Bronchial epithelial cell (primary cell): Measurements from ENCODE around the gene SLC39A11. TPM values are rescaled to one million over a fixed set of nuclear protein-coding genes. Genes with fewer than 3 reads are reported as not detected.

Experiments
- DNase-seq: peaks from one replicate; pipeline ENCODE4 v3.0.0-alpha.2; 2010; ENCODE audit warnings: low read depth
- FAIRE-seq: peaks from 2 replicates; lab custom pipeline; 2011; peaks lifted over from hg19 to GRCh38; lab: Jason Lieb, UNC
- H3K27me3 ChIP-seq: 2 replicates; pipeline ENCODE4 v1.5.1; 2011; ENCODE audit warnings: low read length; ENCODE audit not compliant: control insufficient read depth, insufficient read depth
- H3K36me3 ChIP-seq: 2 replicates; pipeline ENCODE4 v1.5.1; 2011; ENCODE audit warnings: low read length; ENCODE audit not compliant: control insufficient read depth, insufficient read depth
- H3K4me3 ChIP-seq: 2 replicates; pipeline ENCODE4 v1.5.1; 2011; ENCODE audit warnings: mild to moderate bottlenecking, low read depth, low read length, control low read depth
- total RNA-seq: library from RNA; depleted of rRNA; stranded (reverse); fragments of >200 nt; gene quantifications from 2 replicates; pipeline ENCODE4 v1.2.1, GENCODE V29; 2014
- TF ChIP-seq, protein P1 (sequence below): IDR thresholded peaks from 2 replicates; pipeline ENCODE4 v1.5.1; 2011; ENCODE audit warnings: mild to moderate bottlenecking, moderate library complexity, low read length, control low read depth, inconsistent platforms; ENCODE audit not compliant: insufficient read depth, severe bottlenecking

Gene SLC39A11
- total RNA-seq, 1 donor from 2014 or later: 23.4 TPM

DNA sequence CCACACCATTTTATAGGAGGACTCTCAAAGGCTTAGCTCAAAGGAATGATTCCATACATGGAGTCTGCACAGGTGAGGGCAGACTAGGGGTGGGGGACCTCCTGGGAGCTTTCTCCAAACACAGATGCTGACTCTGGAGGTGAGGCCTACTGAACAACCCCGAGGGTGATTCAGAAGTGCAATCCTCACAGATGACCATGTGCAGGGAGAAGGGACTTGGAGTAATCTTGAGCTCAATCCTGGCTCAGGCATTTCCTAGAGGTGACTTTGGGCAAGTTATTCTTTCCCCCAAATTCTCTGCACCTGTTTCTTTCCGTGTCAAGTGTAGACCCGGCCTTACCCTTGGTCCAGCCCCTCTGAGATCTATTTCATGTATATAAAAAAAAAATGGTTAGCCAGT is 401.5 kb downstream of the SLC39A11 start:
- FAIRE-seq: no peak
- DNase-seq: no peak
- Histone ChIP-seq H3K36me3 (no peaks in the 10 kb centered on the region), H3K27me3 (no peaks in the 10 kb centered on the region), H3K4me3 (no peak overlapping the region)
- TF ChIP-seq, protein P1, sequence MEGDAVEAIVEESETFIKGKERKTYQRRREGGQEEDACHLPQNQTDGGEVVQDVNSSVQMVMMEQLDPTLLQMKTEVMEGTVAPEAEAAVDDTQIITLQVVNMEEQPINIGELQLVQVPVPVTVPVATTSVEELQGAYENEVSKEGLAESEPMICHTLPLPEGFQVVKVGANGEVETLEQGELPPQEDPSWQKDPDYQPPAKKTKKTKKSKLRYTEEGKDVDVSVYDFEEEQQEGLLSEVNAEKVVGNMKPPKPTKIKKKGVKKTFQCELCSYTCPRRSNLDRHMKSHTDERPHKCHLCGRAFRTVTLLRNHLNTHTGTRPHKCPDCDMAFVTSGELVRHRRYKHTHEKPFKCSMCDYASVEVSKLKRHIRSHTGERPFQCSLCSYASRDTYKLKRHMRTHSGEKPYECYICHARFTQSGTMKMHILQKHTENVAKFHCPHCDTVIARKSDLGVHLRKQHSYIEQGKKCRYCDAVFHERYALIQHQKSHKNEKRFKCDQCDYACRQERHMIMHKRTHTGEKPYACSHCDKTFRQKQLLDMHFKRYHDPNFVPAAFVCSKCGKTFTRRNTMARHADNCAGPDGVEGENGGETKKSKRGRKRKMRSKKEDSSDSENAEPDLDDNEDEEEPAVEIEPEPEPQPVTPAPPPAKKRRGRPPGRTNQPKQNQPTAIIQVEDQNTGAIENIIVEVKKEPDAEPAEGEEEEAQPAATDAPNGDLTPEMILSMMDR: no peak

DNA sequence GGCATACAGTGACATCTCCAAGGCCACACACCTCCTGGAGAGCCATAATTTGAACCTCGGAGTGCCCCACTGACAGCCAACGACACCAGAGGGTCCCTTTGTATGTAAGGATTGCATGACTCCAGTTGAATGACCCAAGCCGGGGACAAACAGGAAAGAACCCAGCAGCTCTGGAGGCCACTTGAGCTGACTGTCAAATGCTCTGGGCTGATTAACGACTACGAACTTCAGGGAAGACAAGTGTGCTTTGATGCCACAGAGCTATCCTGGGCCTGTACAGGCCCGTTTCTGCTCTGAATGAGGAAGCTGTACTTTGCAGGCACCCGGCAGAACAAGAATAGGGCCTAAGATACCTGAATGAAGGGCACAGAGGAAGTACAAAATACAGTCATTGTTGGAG is 404.6 kb downstream of the SLC39A11 start:
- H3K36me3 ChIP-seq: no peaks in the 10 kb centered on the region
- H3K27me3 ChIP-seq: no peaks in the 10 kb centered on the region
- TF ChIP-seq, protein P1: no peak
- DNase-seq (peak; percentile 81), FAIRE-seq (no peak)
- no peak overlapping the region for H3K4me3 ChIP-seq

DNA sequence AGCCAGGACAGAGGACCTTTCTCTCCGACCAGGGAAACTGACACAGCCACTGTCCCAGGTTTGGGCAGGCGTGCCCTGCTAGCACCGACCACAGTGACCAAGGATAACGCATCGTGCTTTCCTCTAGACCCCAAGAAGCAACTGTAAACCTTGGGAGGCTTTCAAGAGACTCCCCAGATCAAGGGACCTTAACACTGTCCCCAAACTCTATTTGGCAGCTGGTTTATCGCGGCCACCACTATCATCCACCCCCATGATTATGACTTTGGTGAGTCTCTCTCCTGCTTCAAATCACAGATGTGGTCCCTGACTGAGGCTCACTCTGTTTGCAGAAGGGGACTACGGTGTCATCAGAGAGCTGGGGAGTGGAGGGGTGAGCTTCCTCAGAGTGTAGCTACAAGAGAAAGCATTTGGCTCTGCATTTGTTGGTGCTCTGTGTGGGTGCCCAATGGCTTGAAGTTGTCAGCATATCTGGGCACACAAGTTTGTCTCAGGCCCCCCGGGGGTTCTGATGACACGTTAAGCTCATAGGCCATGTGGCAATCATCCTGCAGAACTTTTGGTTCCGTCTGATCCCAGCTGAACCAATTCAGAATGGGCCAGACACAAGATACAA is 408.0 kb downstream of the SLC39A11 start:
- no peak for DNase-seq
- TF ChIP-seq, protein P1: no peak
- FAIRE-seq: no peak
- Histone ChIP-seq H3K36me3 (no peaks in the 10 kb centered on the region), H3K27me3 (no peaks in the 10 kb centered on the region), H3K4me3 (no peak overlapping the region)

DNA sequence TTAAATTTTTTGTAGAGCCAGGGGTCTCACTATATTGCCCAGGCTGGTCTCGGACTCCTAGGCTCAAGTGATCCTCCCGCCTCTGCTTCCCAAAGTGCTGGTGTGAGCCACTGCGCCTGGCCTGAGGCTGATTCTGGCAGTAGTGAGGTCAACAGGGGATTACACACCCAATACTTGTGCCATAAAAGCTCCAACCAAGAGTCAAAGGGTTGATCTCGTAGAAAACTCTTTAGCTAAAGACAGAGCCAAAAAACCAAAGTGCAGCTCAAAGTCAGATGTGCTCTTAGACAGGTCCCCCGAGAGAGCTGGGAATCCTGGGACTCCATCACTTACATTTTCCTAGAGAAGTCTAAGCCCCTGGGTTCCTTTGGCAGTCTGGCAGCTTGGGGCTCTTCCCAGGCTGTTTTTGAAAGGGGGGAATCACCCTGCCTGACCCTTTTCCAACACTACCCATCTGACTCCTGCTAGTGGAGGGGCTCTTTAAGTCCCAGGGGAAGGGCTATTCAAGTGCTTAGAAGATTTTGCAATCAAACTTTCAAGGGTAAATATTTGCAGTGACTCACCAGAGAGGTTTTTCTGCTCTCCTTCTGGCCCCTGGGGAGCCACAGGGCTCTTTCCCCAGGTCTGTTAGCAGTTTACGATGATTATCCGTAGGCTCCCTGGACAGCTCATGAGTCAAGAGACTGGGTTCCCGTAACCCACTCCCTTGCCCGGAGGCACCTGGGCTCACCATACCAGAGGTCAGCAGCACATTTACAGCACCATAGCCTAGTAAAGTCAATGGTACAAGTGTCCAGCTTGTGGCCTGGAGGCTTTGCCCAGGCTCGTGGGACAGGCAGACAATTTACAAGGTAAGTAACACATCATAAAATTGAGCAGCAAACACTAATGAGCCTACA is 408.7 kb downstream of the SLC39A11 start:
- H3K36me3 ChIP-seq: no peaks in the 10 kb centered on the region
- TF ChIP-seq, protein P1: no peak
- no peak overlapping the region for H3K4me3 ChIP-seq
- no peak for FAIRE-seq
- H3K27me3 ChIP-seq: no peaks in the 10 kb centered on the region
- DNase-seq: peak; percentile 97

DNA sequence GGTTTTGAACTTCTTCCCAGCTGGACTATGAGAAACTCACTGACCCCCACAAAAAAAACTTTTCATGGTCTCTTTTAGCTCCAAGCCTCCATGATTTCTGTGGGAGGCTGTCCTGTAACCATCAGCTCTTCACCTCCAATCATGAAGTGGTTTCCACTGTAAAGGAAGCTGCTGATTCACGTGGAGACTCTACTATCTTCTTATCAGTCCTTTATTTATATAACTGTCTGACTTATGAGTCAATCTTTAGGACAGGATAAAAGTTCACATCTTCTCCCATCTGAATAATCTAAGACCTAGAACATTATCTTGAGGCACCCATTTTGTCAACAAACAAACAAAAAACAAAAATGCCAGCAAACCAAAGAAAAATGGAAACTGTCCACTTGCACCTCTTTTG is 409.9 kb downstream of the SLC39A11 start:
- TF ChIP-seq, protein P1: no peak
- Histone ChIP-seq H3K27me3 (no peaks in the 10 kb centered on the region), H3K4me3 (no peak overlapping the region), H3K36me3 (no peaks in the 10 kb centered on the region)
- DNase-seq (peak; percentile 50), FAIRE-seq (no peak)
